CD4-positive, alpha-beta T cell treated with Interferon alpha-2 for 1 hour (primary cell): ENCODE data around the gene DNAH3.
"Not testable (repeated sequence)": the region's sequence is repeated elsewhere in the genome, so short reads cannot be mapped to it uniquely, and the experiment has no call there.

Experiments
- DNase-seq, 2 donors: peaks; one replicate each; pipeline ENCODE4 v3.0.0-alpha.2; 2020 to 2022

Gene DNAH3

GRCh38 chr16:21150375-21151001 lies at the start of gene DNAH3:
DNAH3 (minus strand) TSS chr16:21150846; CDS start chr16:21150319, 527 bp downstream.
- no peak for DNase-seq

- no peak for DNase-seq
Measured at GRCh38 chr16:21199607-21200218, 49.1 kb upstream of the DNAH3 start.

GRCh38 chr16:21197621-21198020 lies 47.0 kb upstream of the DNAH3 start:
- no peak for DNase-seq

- DNase-seq = no peak
Measured at GRCh38 chr16:21197112-21197511, 46.5 kb upstream of the DNAH3 start.

- DNase-seq = not testable (repeated sequence)
Measured at GRCh38 chr16:21195330-21195729, 44.7 kb upstream of the DNAH3 start.

GRCh38 chr16:21194771-21195301 lies 44.2 kb upstream of the DNAH3 start:
- DNase-seq = no peak

- DNase-seq = no peak
Measured at GRCh38 chr16:21192991-21193390, 42.3 kb upstream of the DNAH3 start.

GRCh38 chr16:21190599-21190998 lies 40.0 kb upstream of the DNAH3 start:
- DNase-seq = no peak

GRCh38 chr16:21190013-21190412 lies 39.4 kb upstream of the DNAH3 start:
- DNase-seq = no peak

- no peak for DNase-seq
Measured at GRCh38 chr16:21189311-21189710, 38.7 kb upstream of the DNAH3 start.

GRCh38 chr16:21186326-21186691 lies 35.7 kb upstream of the DNAH3 start:
- no peak for DNase-seq

GRCh38 chr16:21185659-21186325 lies 35.1 kb upstream of the DNAH3 start:
- DNase-seq = no peak

GRCh38 chr16:21184834-21185233 lies 34.2 kb upstream of the DNAH3 start:
- no peak for DNase-seq

- no peak for DNase-seq
Measured at GRCh38 chr16:21183995-21184394, 33.3 kb upstream of the DNAH3 start.

- no peak for DNase-seq
Measured at GRCh38 chr16:21179983-21180365, 29.3 kb upstream of the DNAH3 start.

- no peak for DNase-seq
Measured at GRCh38 chr16:21179126-21179982, 28.7 kb upstream of the DNAH3 start.

GRCh38 chr16:21175397-21175796 lies 24.8 kb upstream of the DNAH3 start:
- no peak for DNase-seq

- DNase-seq = no peak
Measured at GRCh38 chr16:21172650-21173049, 22.0 kb upstream of the DNAH3 start.

- DNase-seq = not testable (repeated sequence)
Measured at GRCh38 chr16:21170116-21170515, 19.5 kb upstream of the DNAH3 start.

GRCh38 chr16:21169249-21169981 lies 18.8 kb upstream of the DNAH3 start:
- DNase-seq = no peak

- DNase-seq = no peak
Measured at GRCh38 chr16:21167929-21168602, 17.4 kb upstream of the DNAH3 start.

GRCh38 chr16:21167360-21167759 lies 16.7 kb upstream of the DNAH3 start:
- no peak for DNase-seq
